IMR-90 (cell line): ENCODE measurements around the gene BCL2. TPM values are rescaled to one million over a fixed set of nuclear protein-coding genes. Genes with fewer than 3 reads are reported as not detected.

ENCODE experiments used
- ATAC-seq: fragments of 200-7000 bp; cut with Tn5 transposase; 2 replicates; pipeline ENCODE4 v1.9.1; 2020; ENCODE audit warnings: low read depth, mild to moderate bottlenecking, moderate library complexity
- BruUV-seq: library from RNA; stranded (reverse); fragments of 400-500 nt; replicated peaks from 2 replicates; lab custom pipeline; 2021; lab: Mats Ljungman, UMichigan
- CTCF ChIA-PET: fragments of 300-600 bp; formaldehyde crosslinking; extraction: SDS; loops from one replicate; lab custom pipeline; 2021; ENCODE audit warnings: antibody characterized with exemption; lab: Yijun Ruan, JAX
- POLR2A ChIA-PET: fragments of 300-600 bp; sonication (Branson Sonifier 250); formaldehyde crosslinking; loops from one replicate; lab custom pipeline; 2022; ENCODE audit warnings: antibody characterized with exemption; ENCODE audit not compliant: unreplicated experiment; lab: Charles Lee
- DNase-seq: peaks from one replicate; pipeline ENCODE4 v3.0.0; 2013
- H2AFZ ChIP-seq: replicated peaks from 2 replicates; pipeline ENCODE3; 2013; ENCODE audit warnings: low read length, mild to moderate bottlenecking; ENCODE audit not compliant: poor library complexity
- H2AK5ac ChIP-seq: 2 replicates; pipeline ENCODE4 v1.6.1; 2013; ENCODE audit warnings: low read depth, low read length, inconsistent platforms
- H2AK9ac ChIP-seq: replicated peaks from 2 replicates; pipeline ENCODE3; 2013; ENCODE audit warnings: mild to moderate bottlenecking, low read depth, low read length, moderate library complexity; ENCODE audit not compliant: poor library complexity
- H2BK120ac ChIP-seq: 2 replicates; pipeline ENCODE4 v1.6.1; 2013; ENCODE audit warnings: low read depth, low read length, inconsistent platforms
- H2BK15ac ChIP-seq: 3 replicates; pipeline ENCODE4 v1.6.1; 2013; ENCODE audit warnings: low read depth, low read length, inconsistent platforms
- H2BK20ac ChIP-seq: 2 replicates; pipeline ENCODE4 v1.6.1; 2013; ENCODE audit warnings: low read depth, mild to moderate bottlenecking, inconsistent platforms, low read length, moderate library complexity
- H2BK5ac ChIP-seq: 2 replicates; pipeline ENCODE4 v1.6.1; 2013; ENCODE audit warnings: mild to moderate bottlenecking, low read depth, low read length, inconsistent platforms; ENCODE audit not compliant: poor library complexity, severe bottlenecking
- H3K14ac ChIP-seq: replicated peaks from 2 replicates; pipeline ENCODE4 v1.6.1; 2013; ENCODE audit warnings: low read depth, low read length, inconsistent platforms
- H3K18ac ChIP-seq: 2 replicates; pipeline ENCODE4 v1.6.1; 2013; ENCODE audit warnings: low read depth, low read length, control low read depth
- H3K23ac ChIP-seq: 2 replicates; pipeline ENCODE4 v1.6.1; 2013; ENCODE audit warnings: low read depth, low read length, inconsistent platforms
- H3K27ac ChIP-seq: 2 replicates; pipeline ENCODE4 v1.5.1; 2013; ENCODE audit warnings: mild to moderate bottlenecking, control low read depth, low read length; ENCODE audit not compliant: insufficient read depth
- H3K27me3 ChIP-seq: 2 replicates; pipeline ENCODE4 v1.6.1; 2013; ENCODE audit warnings: low read length; ENCODE audit not compliant: control insufficient read depth, insufficient read depth
- H3K36me3 ChIP-seq: 2 replicates; pipeline ENCODE4 v1.6.1; 2013; ENCODE audit warnings: low read length, mixed read lengths; ENCODE audit not compliant: control insufficient read depth, insufficient read depth
- H3K4ac ChIP-seq: 2 replicates; pipeline ENCODE4 v1.6.1; 2013; ENCODE audit warnings: low read depth, low read length, inconsistent platforms
- H3K4me1 ChIP-seq: 2 replicates; pipeline ENCODE4 v1.6.1; 2013; ENCODE audit warnings: low read length, mixed read lengths; ENCODE audit not compliant: control insufficient read depth, insufficient read depth
- H3K4me2 ChIP-seq: 2 replicates; pipeline ENCODE4 v1.6.1; 2013; ENCODE audit warnings: low read depth, mild to moderate bottlenecking, control low read depth, low read length, moderate library complexity
- H3K4me3 ChIP-seq: 2 replicates; pipeline ENCODE4 v1.5.1; 2013; ENCODE audit warnings: low read depth, mild to moderate bottlenecking, control low read depth, low read length, moderate library complexity; ENCODE audit not compliant: insufficient read depth
- H3K56ac ChIP-seq: 2 replicates; pipeline ENCODE4 v1.6.1; 2013; ENCODE audit warnings: low read length, inconsistent platforms; ENCODE audit not compliant: insufficient read depth; ENCODE audit errors: extremely low read depth
- H3K79me1 ChIP-seq, 2 experiments: 2 replicates each; pipeline ENCODE4 v1.6.1; 2013; ENCODE audit warnings: low read length in 2 of 2, inconsistent platforms in 1 of 2, low read depth in 1 of 2
- H3K9ac ChIP-seq: 2 replicates; pipeline ENCODE4 v1.6.1; 2013; ENCODE audit warnings: low read depth, low read length, control low read depth
- H3K9me1 ChIP-seq: 2 replicates; pipeline ENCODE4 v1.6.1; 2013; ENCODE audit warnings: low read length, inconsistent platforms; ENCODE audit not compliant: insufficient read depth
- H3K9me3 ChIP-seq: 2 replicates; pipeline ENCODE4 v1.6.1; 2013; ENCODE audit warnings: low read length; ENCODE audit not compliant: control insufficient read depth, insufficient read depth
- H4K20me1 ChIP-seq: 2 replicates; pipeline ENCODE4 v1.6.1; 2013; ENCODE audit warnings: low read length, inconsistent platforms; ENCODE audit not compliant: insufficient read depth
- H4K5ac ChIP-seq: 2 replicates; pipeline ENCODE4 v1.6.1; 2013; ENCODE audit warnings: mild to moderate bottlenecking, low read depth, low read length, control low read depth
- H4K8ac ChIP-seq, 2 experiments: 2 replicates each; pipeline ENCODE4 v1.6.1; 2013; ENCODE audit warnings: low read depth in 2 of 2, low read length in 2 of 2, control low read depth in 1 of 2, inconsistent platforms in 1 of 2
- H4K91ac ChIP-seq: 2 replicates; pipeline ENCODE4 v1.6.1; 2013; ENCODE audit warnings: low read depth, low read length, inconsistent platforms; ENCODE audit not compliant: insufficient read depth
- BHLHE40 ChIP-seq: fragments of 150-350 bp; IDR thresholded peaks from 2 replicates; pipeline ENCODE4 v1.6.1; 2016; ENCODE audit warnings: mild to moderate bottlenecking, low read depth, low read length
- CEBPB ChIP-seq: IDR thresholded peaks from 2 replicates; pipeline ENCODE4 v1.6.1; 2012; ENCODE audit warnings: low read depth, low read length, improper control_type of control experiment
- CHD1 ChIP-seq: IDR thresholded peaks from 2 replicates; pipeline ENCODE4 v1.6.1; 2012; ENCODE audit warnings: low read depth, low read length, improper control_type of control experiment
- CTCF ChIP-seq: conservative IDR thresholded peaks from 2 replicates; pipeline ENCODE4 v1.5.1; 2012; ENCODE audit warnings: mild to moderate bottlenecking, low read depth, low read length, improper control_type of control experiment
- FOS ChIP-seq: fragments of 150-350 bp; IDR thresholded peaks from 2 replicates; pipeline ENCODE4 v1.6.1; 2016; ENCODE audit warnings: low read depth, low read length
- MAFK ChIP-seq: IDR thresholded peaks from 2 replicates; pipeline ENCODE4 v1.6.1; 2012; ENCODE audit warnings: low read depth, low read length, improper control_type of control experiment
- MXI1 ChIP-seq: IDR thresholded peaks from 2 replicates; pipeline ENCODE4 v1.6.1; 2012; ENCODE audit warnings: low read depth, mild to moderate bottlenecking, low read length, moderate library complexity, borderline replicate concordance
- POLR2A ChIP-seq: IDR thresholded peaks from 2 replicates; pipeline ENCODE4 v1.6.1; 2012; ENCODE audit warnings: mild to moderate bottlenecking, low read depth, low read length
- RCOR1 ChIP-seq: IDR thresholded peaks from 2 replicates; pipeline ENCODE4 v1.6.1; 2012; ENCODE audit warnings: mild to moderate bottlenecking, low read length, improper control_type of control experiment; ENCODE audit not compliant: insufficient replicate concordance
- RFX5 ChIP-seq: IDR thresholded peaks from 2 replicates; pipeline ENCODE4 v1.8.0; 2012; ENCODE audit warnings: low read depth, mild to moderate bottlenecking, low read length, moderate library complexity
- SMC3 ChIP-seq: fragments of 150-350 bp; IDR thresholded peaks from 2 replicates; pipeline ENCODE4 v1.6.1; 2016; ENCODE audit warnings: low read depth, mild to moderate bottlenecking, antibody characterized with exemption, low read length, moderate library complexity
- WGBS, 2 experiments: methylation state at CpG; one replicate each; pipeline versions ENCODE4 v1.1.5 to v1.1.7; 2013; ENCODE audit warnings: missing lambda C conversion rate in 2 of 2; ENCODE audit not compliant: insufficient read length in 1 of 2; ENCODE audit errors: extremely low coverage in 2 of 2; 5-methylcytosine and 5-hydroxymethylcytosine counted together
- dilution Hi-C: fragments of 300-500 bp; cut with HindIII; formaldehyde crosslinking; loops from one replicate; pipeline ENCODE4 v1.14.3; 2018; ENCODE audit warnings: low sequenced_read_pairs; ENCODE audit not compliant: unreplicated experiment
- in situ Hi-C: fragments of 300-500 bp; cut with MboI; formaldehyde crosslinking; loops from 3 replicates; pipeline ENCODE4 v1.14.3; 2019; ENCODE audit warnings: low sequenced_read_pairs, inconsistent platforms, mixed read lengths
- intact Hi-C: fragments of 100-400 bp; cut with micrococcal nuclease; formaldehyde crosslinking; loops from 2 replicates; pipeline ENCODE4 v1.10.0; 2022
- polyA plus RNA-seq, 3 experiments: library from polyadenylated mRNA; depleted of rRNA; stranded (reverse); fragments of >200 nt; gene quantifications; 2 replicates each; pipeline ENCODE4 v1.2.3, GENCODE V29; 2012; ENCODE audit warnings: low replicate concordance in 1 of 3
- total RNA-seq: library from RNA; depleted of rRNA; stranded (reverse); fragments of >200 nt; gene quantifications from 2 replicates; pipeline ENCODE4 v1.2.3, GENCODE V29; 2012
- TF ChIP-seq, protein P1 (sequence below): fragments of 150-350 bp; IDR thresholded peaks from 2 replicates; pipeline ENCODE4 v1.6.1; 2017; ENCODE audit warnings: mild to moderate bottlenecking, antibody characterized with exemption, low read length, low read depth

The BCL2 gene
- total and polyA plus RNA-seq, 2 of the 4 experiments (the other 2 are of a cell fraction): 0.24 to 0.54 TPM

DNA sequence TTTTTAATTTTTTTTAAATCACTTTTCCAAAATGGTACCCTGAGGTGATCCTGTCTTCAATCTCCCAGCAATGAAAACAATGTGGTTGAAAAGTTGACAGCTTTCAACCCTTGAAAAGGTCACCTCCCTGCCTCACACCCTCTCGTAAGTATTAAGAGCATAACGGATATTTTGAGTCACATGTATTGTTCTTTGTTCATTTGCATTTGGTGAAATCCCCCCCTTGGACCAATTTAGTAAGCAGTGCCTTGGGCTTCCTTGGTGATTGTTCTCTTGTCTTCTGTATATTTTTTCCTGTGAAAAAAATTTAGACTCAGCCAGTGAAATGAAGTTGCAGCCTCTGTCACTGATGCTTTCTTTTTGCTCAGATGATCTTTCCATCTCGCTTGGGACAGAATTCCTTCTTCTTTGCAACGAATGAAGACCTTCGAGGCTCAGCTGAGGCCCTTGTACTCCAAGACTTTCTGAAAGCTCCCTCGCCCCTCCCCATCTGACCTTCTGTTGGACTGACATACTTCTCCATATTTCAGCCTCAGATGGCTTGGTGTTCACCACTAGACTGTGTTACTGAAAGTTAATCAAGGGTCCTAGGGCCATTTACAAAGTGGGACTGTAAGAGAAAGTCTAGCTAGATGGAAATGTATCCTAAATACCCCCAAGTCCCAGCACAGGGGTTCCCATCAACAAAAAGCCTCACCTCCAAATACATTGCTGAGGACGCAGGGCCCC, 158.4 kb downstream of the BCL2 start:
- Histone ChIP-seq H3K9me3 (no peaks in the 10 kb centered on the region), H2AFZ (peak overlapping the region; percentile 21), H2BK5ac (no peak overlapping the region), H2AK5ac (peak overlapping the region; percentile 15; the same call in 1 of the 2 replicates), H3K23ac (no peak overlapping the region), H3K36me3 (no peaks in the 10 kb centered on the region), H3K4me3 (no peak overlapping the region), H2BK15ac (peak overlapping the region; percentile 35; the same call in 1 of the 3 replicates), H4K8ac (no peak overlapping the region), H4K91ac (peak overlapping the region; percentile 14; the same call in 1 of the 2 replicates), H3K9ac (no peak overlapping the region), H3K4me2 (peak overlapping the region; percentile 23; the same call in 1 of the 2 replicates), H3K9me1 (peaks cover 9% of the 10 kb centered on the region), H3K56ac (no peak overlapping the region), H2AK9ac (no peak overlapping the region), H4K5ac (no peak overlapping the region), H3K4ac (peak overlapping the region; percentile 32; the same call in 1 of the 2 replicates), H2BK120ac (peak overlapping the region; percentile 69), H3K18ac (no peak overlapping the region; the same call in 1 of the 2 replicates), H3K79me1 (no peaks in the 10 kb centered on the region), H2BK20ac (peak overlapping the region; percentile 36), H3K14ac (0 out of 2 replicates have a peak overlapping the region, but pooled peaks have one; percentile 2), H3K27me3 (peaks cover 3% of the 10 kb centered on the region), H3K27ac (no peak overlapping the region), H4K20me1 (no peaks in the 10 kb centered on the region), H3K4me1 (peaks cover 6% of the 10 kb centered on the region; the same call in 1 of the 2 replicates)
- BruUV-seq: no TSS peak
- DNase-seq (no peak), ATAC-seq (no peak)
- TF ChIP-seq CHD1: no peak
- no peak for TF ChIP-seq RFX5
- TF ChIP-seq MAFK: no peak
- no peak for TF ChIP-seq SMC3
- no peak for TF ChIP-seq POLR2A
- no peak for TF ChIP-seq FOS
- TF ChIP-seq, protein P1, sequence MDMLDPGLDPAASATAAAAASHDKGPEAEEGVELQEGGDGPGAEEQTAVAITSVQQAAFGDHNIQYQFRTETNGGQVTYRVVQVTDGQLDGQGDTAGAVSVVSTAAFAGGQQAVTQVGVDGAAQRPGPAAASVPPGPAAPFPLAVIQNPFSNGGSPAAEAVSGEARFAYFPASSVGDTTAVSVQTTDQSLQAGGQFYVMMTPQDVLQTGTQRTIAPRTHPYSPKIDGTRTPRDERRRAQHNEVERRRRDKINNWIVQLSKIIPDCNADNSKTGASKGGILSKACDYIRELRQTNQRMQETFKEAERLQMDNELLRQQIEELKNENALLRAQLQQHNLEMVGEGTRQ: no peak
- no peak for TF ChIP-seq RCOR1
- no peak for TF ChIP-seq MXI1
- TF ChIP-seq CTCF: no peak
- no peak for TF ChIP-seq BHLHE40
- TF ChIP-seq CEBPB: no peak
- no CpG with 5 or more reads among the region's 7 CpGs for WGBS, 2 experiments
- in situ Hi-C loops: no loop called here
- CTCF ChIA-PET: interaction anchor here (1.4 kb wide), 1 partner anchor 11 kb away, joined by 4 read pairs; no protein-coding TSS in a partner anchor
- intact Hi-C loops: no loop called here
- POLR2A ChIA-PET: no interaction called here
- dilution Hi-C loops: no loop called here
